ENCODE data around the gene ACADVL. TPM values are rescaled to one million over a fixed set of nuclear protein-coding genes. Genes with fewer than 3 reads are reported as not detected.
A peak's percentile ranks its signal among the peaks of the same experiment; 100 is the strongest.
"Not testable (repeated sequence)": the region's sequence is repeated elsewhere in the genome, so short reads cannot be mapped to it uniquely, and the experiment has no call there.

ACADVL gene
- total and polyA plus RNA-seq, 9 donors: 251 to 312 (median 282) TPM

DNA sequence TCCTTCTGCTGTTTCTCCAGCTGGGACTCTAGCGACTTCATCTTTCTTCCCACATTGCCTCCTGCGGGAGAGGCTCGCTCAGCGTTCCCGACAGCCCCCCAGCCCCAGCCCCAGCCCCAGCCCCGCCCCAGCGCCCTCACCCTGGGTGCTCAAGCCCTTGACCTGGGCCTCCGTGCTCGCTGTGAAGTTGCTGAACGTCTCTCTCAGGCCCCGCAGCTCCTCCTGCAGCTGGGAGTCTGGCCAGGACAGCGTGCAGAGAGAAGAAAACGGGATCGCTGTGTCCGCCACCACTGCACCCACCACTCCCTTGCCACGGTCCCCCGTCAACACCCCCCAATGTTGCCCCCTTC is 42.9 kb upstream of the ACADVL start:
- no peak for DNase-seq
- no peak overlapping the region for H3K27ac ChIP-seq (ENCODE audit: low read length)
- peak overlapping the region; percentile 27 for H3K4me3 ChIP-seq (ENCODE audit: low read length)
- H3K36me3 ChIP-seq (ENCODE audit: control insufficient read depth, insufficient read depth, low read length): no peaks in the 10 kb centered on the region
- WGBS (ENCODE audit: insufficient coverage): 6% methylated on average over 10 of the region's 17 CpGs
- H3K27me3 ChIP-seq (ENCODE audit: control insufficient read depth, insufficient read depth, low read length): peaks cover 13% of the 10 kb centered on the region
- peaks cover 23% of the 10 kb centered on the region for H3K4me1 ChIP-seq (ENCODE audit: control insufficient read depth, insufficient read depth, low read length)
- no peaks in the 10 kb centered on the region for H3K9me3 ChIP-seq (replicated peaks; ENCODE audit: control insufficient read depth, low read depth, low read length)

GRCh38 chr17:7177191-7177953 is 42.4 kb upstream of the ACADVL start:
- H3K27me3 ChIP-seq (ENCODE audit: control insufficient read depth, insufficient read depth, low read length): peaks cover 13% of the 10 kb centered on the region
- H3K9me3 ChIP-seq (replicated peaks; ENCODE audit: control insufficient read depth, low read depth, low read length): no peaks in the 10 kb centered on the region
- peak; percentile 87 for DNase-seq
- peak overlapping the region; percentile 27 for H3K4me3 ChIP-seq (ENCODE audit: low read length)
- H3K36me3 ChIP-seq (ENCODE audit: control insufficient read depth, insufficient read depth, low read length): no peaks in the 10 kb centered on the region
- WGBS (ENCODE audit: insufficient coverage): 1% methylated on average over 10 of the region's 31 CpGs
- peaks cover 23% of the 10 kb centered on the region for H3K4me1 ChIP-seq (ENCODE audit: control insufficient read depth, insufficient read depth, low read length)
- H3K27ac ChIP-seq (ENCODE audit: low read length): peak overlapping the region; percentile 1

GRCh38 chr17:7177954-7178477 is 41.7 kb upstream of the ACADVL start:
- Histone ChIP-seq H3K27ac (ENCODE audit: low read length) (peak overlapping the region; percentile 1), H3K9me3 (replicated peaks; ENCODE audit: control insufficient read depth, low read depth, low read length) (no peaks in the 10 kb centered on the region), H3K27me3 (ENCODE audit: control insufficient read depth, insufficient read depth, low read length) (peaks cover 13% of the 10 kb centered on the region), H3K36me3 (ENCODE audit: control insufficient read depth, insufficient read depth, low read length) (no peaks in the 10 kb centered on the region), H3K4me1 (ENCODE audit: control insufficient read depth, insufficient read depth, low read length) (peaks cover 23% of the 10 kb centered on the region), H3K4me3 (ENCODE audit: low read length) (peak overlapping the region; percentile 27)
- WGBS (ENCODE audit: insufficient coverage): 5% methylated on average over 6 of the region's 18 CpGs
- peak; percentile 66 for DNase-seq

GRCh38 chr17:7178973-7179316 is 40.8 kb upstream of the ACADVL start:
- 60% methylated on average over 9 of the region's 11 CpGs for WGBS (ENCODE audit: insufficient coverage)
- Histone ChIP-seq H3K27me3 (ENCODE audit: control insufficient read depth, insufficient read depth, low read length) (peaks cover 13% of the 10 kb centered on the region), H3K36me3 (ENCODE audit: control insufficient read depth, insufficient read depth, low read length) (no peaks in the 10 kb centered on the region)

DNA sequence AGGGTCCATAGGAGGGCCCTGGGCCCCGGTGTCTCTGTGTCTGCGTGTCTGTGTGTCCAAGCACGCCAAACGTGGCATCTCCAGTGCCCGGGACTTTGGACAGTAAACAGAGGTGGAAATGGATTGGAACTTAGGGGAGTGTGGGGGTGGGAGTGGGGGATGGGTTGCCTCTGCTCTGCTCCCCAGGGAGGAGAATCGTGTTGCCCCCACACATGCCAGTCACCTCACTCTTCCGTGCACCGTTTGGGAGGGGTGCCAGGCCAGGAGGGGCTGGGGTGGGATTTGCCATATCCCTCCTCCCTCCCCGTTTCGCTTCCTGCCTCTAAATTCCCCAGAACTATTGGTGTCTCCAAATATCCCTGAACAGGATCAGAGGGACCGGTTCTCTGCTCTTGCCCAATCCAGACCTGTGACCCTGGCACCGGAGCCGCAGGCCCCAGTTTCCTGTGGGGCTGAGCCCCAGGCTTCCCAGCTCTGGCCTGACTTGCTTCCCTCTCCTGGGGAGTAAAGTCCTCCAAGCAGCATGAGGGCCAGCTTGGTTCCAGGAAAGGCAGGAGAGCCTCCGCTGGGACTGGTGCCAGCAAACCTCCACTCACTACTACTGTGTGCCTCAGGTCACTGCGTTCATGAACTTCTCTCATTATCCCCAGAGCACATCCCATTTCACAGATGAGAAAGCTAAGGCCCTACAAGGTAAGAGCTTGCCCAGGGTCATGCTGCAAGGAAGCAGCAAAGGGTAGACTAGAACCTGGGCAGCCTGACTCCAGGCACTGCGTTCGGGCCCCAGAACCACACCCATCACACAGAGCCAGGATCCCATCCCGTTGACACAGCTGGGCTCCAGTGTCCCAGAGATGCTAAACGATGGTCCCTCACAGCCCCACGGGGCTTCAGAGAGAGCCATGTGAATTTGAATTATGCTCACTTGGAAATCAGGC is 40.2 kb upstream of the ACADVL start, which contains the start of gene ASGR1:
ASGR1 (minus strand) TSS at position 54 of the 938 bp plus-strand sequence. CDS start 807 bp downstream, outside the sequence.
- 55% methylated on average over 13 of the region's 20 CpGs for WGBS (ENCODE audit: insufficient coverage)
- H3K36me3 ChIP-seq (ENCODE audit: control insufficient read depth, insufficient read depth, low read length): no peaks in the 10 kb centered on the region
- H3K27me3 ChIP-seq (ENCODE audit: control insufficient read depth, insufficient read depth, low read length): peaks cover 13% of the 10 kb centered on the region
- peaks cover 15% of the 10 kb centered on the region for H3K4me1 ChIP-seq (ENCODE audit: control insufficient read depth, insufficient read depth, low read length)
- DNase-seq: no peak
- peak within 1 kb of the TSS; percentile 27 for H3K4me3 ChIP-seq (ENCODE audit: low read length)
- no peaks in the 10 kb centered on the region for H3K9me3 ChIP-seq (replicated peaks; ENCODE audit: control insufficient read depth, low read depth, low read length)
- H3K27ac ChIP-seq (ENCODE audit: low read length): no peak within 1 kb of the TSS

More at GRCh38 chr17:7178973-7179316, 40.8 kb upstream of the ACADVL start:
- no peak overlapping the region for H3K27ac ChIP-seq (ENCODE audit: low read length)
- DNase-seq: no peak
- peaks cover 20% of the 10 kb centered on the region for H3K4me1 ChIP-seq (ENCODE audit: control insufficient read depth, insufficient read depth, low read length)
- no peaks in the 10 kb centered on the region for H3K9me3 ChIP-seq (replicated peaks; ENCODE audit: control insufficient read depth, low read depth, low read length)
- no peak overlapping the region for H3K4me3 ChIP-seq (ENCODE audit: low read length)

DNA sequence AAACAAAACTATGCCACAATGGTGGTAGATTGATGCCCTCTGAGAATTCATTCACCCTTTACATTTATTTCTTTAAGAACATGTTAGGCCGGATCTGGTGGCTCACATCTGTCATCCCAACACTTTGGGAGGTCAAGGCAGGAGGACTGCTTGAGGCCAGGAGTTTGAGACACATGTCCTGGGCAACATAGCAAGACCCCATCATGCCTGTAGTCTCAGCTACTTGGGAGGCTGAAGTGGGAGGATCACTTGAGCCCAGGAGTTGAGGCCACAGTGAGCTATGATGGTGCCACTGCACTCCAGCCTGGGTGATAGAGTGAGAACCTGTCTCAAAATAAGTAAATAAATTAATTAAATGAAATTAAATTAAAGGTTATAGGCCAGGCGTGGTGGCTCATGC is 37.6 kb upstream of the ACADVL start:
- not testable (repeated sequence) for H3K9me3 ChIP-seq (replicated peaks; ENCODE audit: control insufficient read depth, low read depth, low read length); H3K36me3 ChIP-seq (ENCODE audit: control insufficient read depth, insufficient read depth, low read length); H3K4me3 ChIP-seq (ENCODE audit: low read length); DNase-seq; H3K27ac ChIP-seq (ENCODE audit: low read length)
- Histone ChIP-seq H3K4me1 (ENCODE audit: control insufficient read depth, insufficient read depth, low read length) (peaks cover 12% of the 10 kb centered on the region), H3K27me3 (ENCODE audit: control insufficient read depth, insufficient read depth, low read length) (peaks cover 11% of the 10 kb centered on the region)
- whole genome bisulfite sequencing (ENCODE audit: insufficient coverage): no CpG with 5 or more reads among the region's 2 CpGs

DNA sequence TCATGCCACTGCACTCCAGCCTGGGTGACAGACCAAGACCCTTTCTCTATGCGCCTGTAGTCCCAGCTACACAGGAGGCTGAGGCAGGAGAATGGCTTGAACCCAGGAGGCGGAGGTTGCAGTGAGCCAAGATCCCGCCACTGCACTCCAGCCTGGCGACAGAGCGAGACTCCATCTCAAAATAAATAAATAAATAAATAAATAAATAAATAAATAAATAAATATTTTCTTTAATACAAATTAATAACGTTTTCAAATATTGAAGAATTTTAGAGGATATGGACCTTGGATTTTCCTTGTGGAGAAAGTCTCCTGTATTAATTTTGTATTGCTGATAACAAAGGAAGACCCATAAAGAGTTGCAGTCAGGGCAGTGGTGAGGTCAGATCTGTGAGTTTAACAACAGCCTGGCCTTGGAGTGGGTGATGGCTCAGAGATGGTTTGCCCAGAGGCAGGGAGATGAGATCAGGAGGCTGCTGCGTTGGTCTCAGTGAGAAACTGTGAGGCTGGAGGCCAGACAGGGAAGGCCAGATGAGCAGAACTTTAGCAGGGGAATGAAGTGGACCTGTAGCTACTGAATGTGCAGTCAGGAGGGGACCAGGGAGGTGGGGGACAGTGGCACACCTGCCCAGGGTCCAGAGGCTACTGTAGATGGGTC is 36.2 kb upstream of the ACADVL start:
- H3K27me3 ChIP-seq (ENCODE audit: control insufficient read depth, insufficient read depth, low read length): peaks cover 3% of the 10 kb centered on the region
- H3K36me3 ChIP-seq (ENCODE audit: control insufficient read depth, insufficient read depth, low read length): no peaks in the 10 kb centered on the region
- H3K4me1 ChIP-seq (ENCODE audit: control insufficient read depth, insufficient read depth, low read length): no peaks in the 10 kb centered on the region
- no peak overlapping the region for H3K27ac ChIP-seq (ENCODE audit: low read length)
- no peak overlapping the region for H3K4me3 ChIP-seq (ENCODE audit: low read length)
- DNase-seq: no peak
- 66% methylated on average over 2 of the region's 7 CpGs for WGBS (ENCODE audit: insufficient coverage)
- H3K9me3 ChIP-seq (replicated peaks; ENCODE audit: control insufficient read depth, low read depth, low read length): no peaks in the 10 kb centered on the region

GRCh38 chr17:7184091-7184488 is 35.6 kb upstream of the ACADVL start:
- Histone ChIP-seq H3K36me3 (ENCODE audit: control insufficient read depth, insufficient read depth, low read length) (no peaks in the 10 kb centered on the region), H3K4me3 (ENCODE audit: low read length) (no peak overlapping the region), H3K27ac (ENCODE audit: low read length) (no peak overlapping the region), H3K27me3 (ENCODE audit: control insufficient read depth, insufficient read depth, low read length) (no peaks in the 10 kb centered on the region), H3K9me3 (replicated peaks; ENCODE audit: control insufficient read depth, low read depth, low read length) (no peaks in the 10 kb centered on the region), H3K4me1 (ENCODE audit: control insufficient read depth, insufficient read depth, low read length) (no peaks in the 10 kb centered on the region)
- DNase-seq: no peak
- WGBS (ENCODE audit: insufficient coverage): 69% methylated on average over 7 of the region's 14 CpGs

GRCh38 chr17:7184647-7185046 is 35.1 kb upstream of the ACADVL start:
- 82% methylated on average over 3 of the region's 6 CpGs for WGBS (ENCODE audit: insufficient coverage)
- DNase-seq: no peak
- Histone ChIP-seq H3K4me3 (ENCODE audit: low read length) (no peak overlapping the region), H3K9me3 (replicated peaks; ENCODE audit: control insufficient read depth, low read depth, low read length) (no peaks in the 10 kb centered on the region), H3K27me3 (ENCODE audit: control insufficient read depth, insufficient read depth, low read length) (no peaks in the 10 kb centered on the region), H3K4me1 (ENCODE audit: control insufficient read depth, insufficient read depth, low read length) (no peaks in the 10 kb centered on the region), H3K27ac (ENCODE audit: low read length) (no peak overlapping the region), H3K36me3 (ENCODE audit: control insufficient read depth, insufficient read depth, low read length) (peaks cover 3% of the 10 kb centered on the region)

All from muscle of leg (tissue), 11 donors.